NCI-H2171 (cell line): Measurements from ENCODE around the gene PHGDH.
"Not testable (repeated sequence)": the region's sequence is repeated elsewhere in the genome, so short reads cannot be mapped to it uniquely, and the experiment has no call there.

Experiments used
- DNase-seq: peaks from one replicate; lab custom pipeline; 2025; lab: John Stamatoyannopoulos, UW

Gene PHGDH

DNA sequence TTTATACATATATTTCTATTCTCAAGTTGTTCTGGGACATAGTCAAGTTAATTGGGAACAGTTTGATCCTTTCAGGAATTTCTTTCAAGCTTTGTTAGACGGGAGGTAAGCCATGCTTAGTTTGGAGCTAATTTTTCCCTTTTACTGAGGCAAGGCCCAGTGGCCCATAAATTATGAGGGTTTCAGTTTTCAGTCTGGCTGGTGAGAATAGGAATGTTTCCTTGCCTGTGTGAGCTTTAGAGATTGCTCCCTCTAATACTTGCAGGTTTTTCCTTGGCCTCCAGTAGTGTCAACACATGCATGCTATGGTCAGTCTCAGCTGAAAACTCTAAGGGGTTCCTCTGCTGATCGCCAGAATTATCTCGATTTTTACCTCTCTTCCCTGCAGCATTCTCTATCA is 14.1 kb upstream of the PHGDH start:
- DNase-seq, result no peak

GRCh38 chr1:119700326-119700725 is 11.4 kb upstream of the PHGDH start:
- no peak for DNase-seq

GRCh38 chr1:119701659-119702058 is 10.1 kb upstream of the PHGDH start:
- DNase-seq, result no peak

DNA sequence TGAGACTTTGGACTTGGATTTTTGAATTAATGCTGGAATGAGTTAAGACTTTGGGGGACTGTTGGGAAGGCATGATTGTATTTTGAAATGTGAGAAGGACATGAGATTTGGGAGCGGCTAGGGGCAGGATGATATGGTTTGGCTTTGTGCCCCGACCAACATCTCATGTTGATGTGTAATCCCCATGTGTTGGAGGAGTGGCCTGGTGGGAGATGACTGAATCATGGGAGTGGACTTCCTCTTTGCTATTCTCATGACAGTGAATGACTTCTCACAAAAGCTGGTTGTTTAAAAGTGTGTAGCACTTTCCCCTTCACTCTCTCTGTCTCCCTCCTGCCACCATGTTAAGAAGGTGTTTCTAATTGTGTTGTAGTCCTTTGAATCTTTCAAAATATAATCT is 9.3 kb upstream of the PHGDH start:
- DNase-seq, result no peak

- DNase-seq, result no peak
These were observed 7.9 kb upstream of the PHGDH start for GRCh38 chr1:119703666-119704450.

DNA sequence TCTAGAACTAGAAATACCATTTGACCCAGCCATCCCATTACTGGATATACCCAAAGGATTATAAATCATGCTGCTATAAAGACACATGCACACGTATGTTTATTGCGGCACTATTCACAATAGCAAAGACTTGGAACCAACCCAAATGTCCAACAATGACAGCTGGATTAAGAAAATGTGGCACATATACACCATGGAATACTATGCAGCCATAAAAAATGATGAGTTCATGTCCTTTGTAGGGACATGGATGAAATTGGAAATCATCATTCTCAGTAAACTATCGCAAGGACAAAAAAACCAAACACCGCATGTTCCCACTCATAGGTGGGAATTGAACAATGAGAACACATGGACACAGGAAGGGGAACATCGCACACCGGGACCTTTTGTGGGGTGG is 5.1 kb upstream of the PHGDH start:
- DNase-seq, result not testable (repeated sequence)

DNA sequence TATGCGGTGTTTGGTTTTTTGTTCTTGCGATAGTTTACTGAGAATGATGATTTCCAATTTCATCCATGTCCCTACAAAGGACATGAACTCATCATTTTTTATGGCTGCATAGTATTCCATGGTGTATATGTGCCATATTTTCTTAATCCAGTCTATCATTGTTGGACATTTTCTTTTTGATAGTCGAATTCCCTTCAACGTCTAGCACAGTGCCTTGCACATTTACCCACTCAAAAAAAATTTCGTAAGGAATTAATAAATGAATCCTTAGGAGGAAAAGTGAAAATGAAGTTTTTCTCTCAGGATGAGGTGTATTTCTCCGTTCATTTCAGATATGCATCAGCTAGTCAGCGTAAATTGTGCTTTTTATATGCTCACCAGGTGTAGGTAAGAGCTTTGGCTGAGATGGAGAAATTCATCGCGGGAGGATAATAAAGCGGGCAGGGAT is 354 bp upstream of the PHGDH start:
- DNase-seq, result not testable (repeated sequence)

- peak; percentile 79 for DNase-seq
These were observed 756 bp downstream of the PHGDH start for GRCh38 chr1:119712342-119713038.

GRCh38 chr1:119713039-119713748 is 1.5 kb downstream of the PHGDH start:
- peak; percentile 33 for DNase-seq

DNA sequence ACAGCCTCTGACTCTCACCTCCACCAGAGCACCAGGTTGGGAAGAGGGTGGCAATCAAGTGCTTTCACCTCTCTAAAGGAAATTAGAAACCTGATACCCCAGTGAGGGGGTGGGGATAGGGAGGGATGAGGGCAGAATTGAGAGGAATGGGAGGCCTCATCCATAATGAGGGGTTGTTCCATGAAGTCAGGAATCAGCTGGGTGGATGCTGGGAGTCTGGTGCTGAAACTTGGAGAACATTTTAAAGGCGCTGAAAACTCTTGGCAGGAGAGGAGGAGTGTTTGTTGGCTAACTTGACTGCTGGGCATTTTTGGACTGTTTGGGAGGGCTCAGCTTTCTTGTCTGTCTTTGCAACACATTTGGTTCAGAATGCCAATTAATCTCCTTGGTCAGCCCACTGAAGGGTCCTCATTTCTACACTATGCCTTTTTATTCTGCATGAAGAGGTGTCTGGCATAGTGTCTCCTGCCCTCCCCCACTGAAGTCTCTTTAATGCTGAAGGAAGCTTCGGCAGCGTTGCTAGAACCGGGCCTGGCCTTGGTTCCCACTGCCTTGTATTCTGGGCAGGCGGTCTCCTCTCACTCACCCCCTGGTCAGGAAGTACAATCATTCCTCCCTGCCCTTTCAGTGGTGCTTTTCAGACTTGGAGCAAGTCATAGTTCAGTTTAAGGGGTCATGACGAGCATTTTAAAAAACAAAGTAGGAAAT is 2.2 kb downstream of the PHGDH start:
- DNase-seq, result no peak

GRCh38 chr1:119714583-119714982 is 2.8 kb downstream of the PHGDH start:
- no peak for DNase-seq

- no peak for DNase-seq
These were observed 3.8 kb downstream of the PHGDH start for GRCh38 chr1:119715542-119715941.

- no peak for DNase-seq
These were observed 6.7 kb downstream of the PHGDH start for GRCh38 chr1:119718409-119718808.

DNA sequence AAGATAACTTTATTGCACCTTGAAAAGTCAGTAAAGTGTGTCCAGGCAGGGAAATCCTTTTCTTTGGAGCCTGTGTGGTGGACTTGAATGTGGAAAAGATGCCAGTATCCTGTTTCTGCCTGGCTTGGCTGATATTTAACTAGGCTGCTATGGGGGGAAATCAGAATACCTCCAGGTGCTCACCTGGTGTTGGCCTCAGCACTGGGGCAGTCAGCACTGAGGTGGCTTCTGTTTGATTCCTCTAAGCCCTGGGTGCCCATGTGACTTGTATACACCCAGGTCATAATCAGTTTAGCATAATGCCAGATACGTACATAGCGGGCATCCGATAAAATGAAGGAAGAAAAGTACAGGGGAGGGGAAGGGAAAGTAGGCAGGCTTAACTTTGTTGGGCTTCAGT is 7.2 kb downstream of the PHGDH start:
- DNase-seq, result no peak

GRCh38 chr1:119720866-119721440 is 9.2 kb downstream of the PHGDH start:
- DNase-seq, result no peak

GRCh38 chr1:119721896-119722295 is 10.2 kb downstream of the PHGDH start:
- DNase-seq, result no peak

DNA sequence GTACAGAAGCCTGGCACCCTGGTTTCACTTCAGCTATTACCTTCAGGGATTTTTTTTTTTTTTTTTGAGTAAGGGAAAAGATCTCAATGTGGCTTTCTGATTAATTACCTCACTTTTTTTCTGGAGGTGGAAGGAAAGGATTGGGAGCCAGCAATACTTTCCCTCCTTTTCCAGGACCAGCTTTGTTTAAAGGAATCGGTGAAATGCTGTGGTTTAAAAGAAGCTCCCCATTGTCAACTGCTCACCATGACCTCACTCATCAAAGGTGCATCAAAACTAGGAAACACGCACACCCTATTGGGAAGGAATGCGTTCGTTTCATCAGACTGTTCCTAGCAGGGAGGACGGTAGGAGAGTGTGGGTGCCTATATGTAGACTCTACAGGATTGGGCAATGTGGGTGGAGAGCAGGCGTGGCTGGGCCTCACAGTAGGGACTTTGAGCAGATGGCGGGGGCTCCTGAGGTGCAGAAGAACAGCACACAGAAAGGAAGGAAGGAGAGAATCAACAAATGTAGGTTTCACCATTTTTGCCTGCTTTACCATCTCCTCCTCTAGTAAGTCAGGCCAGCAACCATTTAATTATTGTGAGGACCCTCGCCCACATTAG is 13.0 kb downstream of the PHGDH start:
- no peak for DNase-seq

DNA sequence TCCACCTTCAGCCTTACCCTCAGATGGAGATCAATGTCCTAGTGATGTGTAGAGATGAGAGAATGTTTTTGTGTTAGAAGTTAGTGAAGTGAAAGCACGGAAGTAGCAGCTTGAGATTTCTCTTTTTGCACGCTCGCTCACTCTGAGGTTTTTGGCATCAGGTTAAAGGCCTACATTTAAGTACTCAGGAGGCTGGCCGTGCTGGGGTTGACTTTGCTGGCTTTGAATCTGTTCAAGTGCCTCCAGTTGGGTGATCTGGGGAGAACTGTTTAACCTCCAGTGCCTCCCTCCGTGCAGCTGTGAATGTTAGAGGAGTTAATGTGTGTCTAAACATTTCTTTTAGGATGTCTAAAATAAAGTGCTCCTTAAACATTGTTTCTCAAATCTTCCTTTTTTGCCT is 13.9 kb downstream of the PHGDH start:
- no peak for DNase-seq

- no peak for DNase-seq
These were observed 16.3 kb downstream of the PHGDH start for GRCh38 chr1:119727991-119728390.

DNA sequence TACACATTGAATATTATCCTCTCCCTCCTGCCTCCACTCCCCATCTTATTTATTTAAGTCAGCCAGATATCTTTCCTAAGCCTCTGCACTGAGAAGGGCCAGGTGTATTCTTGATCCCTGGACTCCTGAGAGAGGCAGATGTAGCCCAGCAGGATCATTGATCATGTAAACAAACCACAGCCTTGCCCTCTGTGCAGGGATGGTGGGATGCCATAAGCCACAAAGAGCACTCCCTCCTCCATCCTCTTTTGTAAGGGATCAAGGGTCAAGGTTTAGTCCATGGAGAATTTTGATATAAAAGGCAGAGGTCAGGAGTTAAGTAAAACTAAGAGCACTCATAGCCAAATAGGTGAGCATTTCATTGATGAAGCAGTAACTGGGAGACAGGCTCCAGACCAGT is 17.3 kb downstream of the PHGDH start:
- DNase-seq, result no peak

GRCh38 chr1:119731060-119731459 is 19.3 kb downstream of the PHGDH start:
- DNase-seq, result no peak
